ENCODE results near the gene CLTB. TPM values are rescaled to one million over a fixed set of nuclear protein-coding genes. Genes with fewer than 3 reads are reported as not detected.

CLTB gene
- total RNA-seq, 1 experiment from 2014 or later: 34.5 TPM

DNA sequence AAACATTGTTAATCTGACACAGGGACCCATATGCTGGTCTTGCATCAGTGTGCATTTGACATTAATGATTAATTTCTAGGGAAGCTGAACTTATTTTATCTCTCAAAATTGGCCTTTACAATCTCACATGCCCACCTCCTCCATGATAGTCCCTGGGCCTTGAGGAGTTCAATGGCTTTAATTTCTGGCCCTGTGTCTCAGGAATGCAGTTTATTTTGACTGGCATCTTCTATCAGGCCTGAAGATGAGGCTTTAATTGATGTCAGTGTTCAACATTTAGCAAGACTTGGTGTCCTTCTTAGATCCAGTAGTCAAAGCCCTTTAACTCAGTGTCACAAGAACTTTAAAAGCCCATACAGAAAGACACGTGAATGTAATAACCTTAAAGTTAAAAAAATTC is 10.5 kb upstream of the CLTB start:
- Histone ChIP-seq H2BK20ac (ENCODE audit: low read depth, low read length, poor library complexity, severe bottlenecking) (no peak overlapping the region), H2BK120ac (ENCODE audit: low read depth, low read length, poor library complexity, severe bottlenecking) (no peak overlapping the region), H3K79me1 (ENCODE audit: insufficient read depth, low read depth, low read length, poor library complexity, severe bottlenecking) (no peaks in the 10 kb centered on the region), H3K27ac (ENCODE audit: insufficient read length, low read depth, low read length) (no peak overlapping the region), H3K18ac (ENCODE audit: insufficient read length, low read depth, low read length) (no peak overlapping the region), H3K4me1 (ENCODE audit: insufficient read depth, low read length) (no peaks in the 10 kb centered on the region), H2AFZ (ENCODE audit: low read length) (no peak overlapping the region), H2BK12ac (ENCODE audit: insufficient read length, low read depth, low read length) (no peak overlapping the region), H3K4me2 (ENCODE audit: insufficient read depth, insufficient read length, low read length) (no peak overlapping the region), H3K14ac (ENCODE audit: insufficient read depth, low read length) (no peak overlapping the region), H3K9me3 (ENCODE audit: control insufficient read depth, low read depth, low read length) (no peaks in the 10 kb centered on the region), H4K20me1 (ENCODE audit: control insufficient read depth, insufficient read depth, insufficient read length) (no peaks in the 10 kb centered on the region), H3K4ac (ENCODE audit: low read depth, low read length) (no peak overlapping the region), H3T11ph (ENCODE audit: low read length) (no peak overlapping the region), H3K56ac (ENCODE audit: insufficient read length, low read depth, low read length) (no peak overlapping the region), H3K23ac (ENCODE audit: insufficient read length, low read depth, low read length) (no peak overlapping the region), H2BK5ac (ENCODE audit: insufficient read length, low read length) (no peak overlapping the region), H3K79me2 (ENCODE audit: insufficient read depth, low read length) (no peaks in the 10 kb centered on the region), H4K5ac (ENCODE audit: insufficient read length, low read depth, low read length) (no peak overlapping the region), H2BK15ac (ENCODE audit: low read depth, low read length) (no peak overlapping the region), H3K23me2 (ENCODE audit: insufficient read length, low read depth, low read length, poor library complexity, severe bottlenecking) (no peaks in the 10 kb centered on the region), H3K9ac (ENCODE audit: extremely low read depth, insufficient read length, low read length) (no peak overlapping the region), H4K8ac (replicated peaks; ENCODE audit: insufficient read length, low read depth, low read length) (no peak overlapping the region), H4K91ac (ENCODE audit: insufficient read length, low read depth, low read length) (no peak overlapping the region), H3K27me3 (ENCODE audit: insufficient read depth, low read length) (no peaks in the 10 kb centered on the region), H2AK5ac (ENCODE audit: insufficient read length, low read length) (no peak overlapping the region)
- peaks cover 29 to 31% of the 10 kb centered on the region in 2 experiments for H3K9me3 Mint-ChIP-seq
- H3K4me1 Mint-ChIP-seq: no peaks in the 10 kb centered on the region; a peak in 1 of 4 replicates
- no peak overlapping the region for H3K27ac Mint-ChIP-seq
- no peak overlapping the region for H3K4me3 Mint-ChIP-seq
- DNase-seq: no peak
- H3K27me3 Mint-ChIP-seq (ENCODE audit: low read depth): no peaks in the 10 kb centered on the region
- TF ChIP-seq, protein P1, sequence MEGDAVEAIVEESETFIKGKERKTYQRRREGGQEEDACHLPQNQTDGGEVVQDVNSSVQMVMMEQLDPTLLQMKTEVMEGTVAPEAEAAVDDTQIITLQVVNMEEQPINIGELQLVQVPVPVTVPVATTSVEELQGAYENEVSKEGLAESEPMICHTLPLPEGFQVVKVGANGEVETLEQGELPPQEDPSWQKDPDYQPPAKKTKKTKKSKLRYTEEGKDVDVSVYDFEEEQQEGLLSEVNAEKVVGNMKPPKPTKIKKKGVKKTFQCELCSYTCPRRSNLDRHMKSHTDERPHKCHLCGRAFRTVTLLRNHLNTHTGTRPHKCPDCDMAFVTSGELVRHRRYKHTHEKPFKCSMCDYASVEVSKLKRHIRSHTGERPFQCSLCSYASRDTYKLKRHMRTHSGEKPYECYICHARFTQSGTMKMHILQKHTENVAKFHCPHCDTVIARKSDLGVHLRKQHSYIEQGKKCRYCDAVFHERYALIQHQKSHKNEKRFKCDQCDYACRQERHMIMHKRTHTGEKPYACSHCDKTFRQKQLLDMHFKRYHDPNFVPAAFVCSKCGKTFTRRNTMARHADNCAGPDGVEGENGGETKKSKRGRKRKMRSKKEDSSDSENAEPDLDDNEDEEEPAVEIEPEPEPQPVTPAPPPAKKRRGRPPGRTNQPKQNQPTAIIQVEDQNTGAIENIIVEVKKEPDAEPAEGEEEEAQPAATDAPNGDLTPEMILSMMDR (conservative IDR thresholded peaks at IDR 0.05): no peak
- H3K36me3 Mint-ChIP-seq (ENCODE audit: insufficient read depth in 1 of 3, low read depth in 3 of 3): peaks cover 4 to 14% (median 6%) of the 10 kb centered on the region in 3 experiments; a peak in 5 of 7 replicates
- no CpG with 5 or more reads among the region's 1 CpG for WGBS (ENCODE audit: extremely low coverage, insufficient read length, low lambda C conversion rate)

Measured in H9 (cell line).